Activated naive CD8-positive, alpha-beta T cell treated with anti-CD3 and anti-CD28 coated beads, Interleukin-2, amount 10 ng/mL, durations not matched to agents 7 days and 5 days (primary cell): ENCODE results near the gene GCLC. TPM values are rescaled to one million over a fixed set of nuclear protein-coding genes. Genes with fewer than 3 reads are reported as not detected.

ENCODE experiments used
- ATAC-seq: fragments of 150-1000 bp; cut with Tn5 transposase; one replicate; pipeline ENCODE4 v1.10.0; 2021; ENCODE audit warnings: low read depth, moderate library complexity
- POLR2A ChIA-PET: fragments of 350-600 bp; sonication (Branson Sonifier 250); formaldehyde crosslinking; loops from one replicate; lab custom pipeline; 2021; ENCODE audit warnings: antibody characterized with exemption; lab: Charles Lee
- DNase-seq: peaks from one replicate; pipeline ENCODE4 v3.0.0; 2021
- H3K27ac Mint-ChIP-seq: one replicate; pipeline ENCODE4 v1.8.0; 2022; ENCODE audit warnings: mild to moderate bottlenecking, mixed read lengths
- H3K27me3 Mint-ChIP-seq: one replicate; pipeline ENCODE4 v1.8.0; 2022; ENCODE audit warnings: mild to moderate bottlenecking, moderate library complexity, mixed read lengths
- H3K36me3 Mint-ChIP-seq: one replicate; pipeline ENCODE4 v1.8.0; 2021; ENCODE audit warnings: mild to moderate bottlenecking, mixed read lengths
- H3K4me1 Mint-ChIP-seq: one replicate; pipeline ENCODE4 v1.8.0; 2021; ENCODE audit warnings: mixed read lengths
- H3K4me3 Mint-ChIP-seq: one replicate; pipeline ENCODE4 v1.8.0; 2022; ENCODE audit warnings: mild to moderate bottlenecking, moderate library complexity, mixed read lengths
- H3K9me3 Mint-ChIP-seq: one replicate; pipeline ENCODE4 v1.8.0; 2021; ENCODE audit warnings: mixed read lengths
- total RNA-seq, 2 experiments: library from RNA; stranded (reverse); gene quantifications; one replicate each; pipeline ENCODE4 v1.2.3, GENCODE V29; 2021

Gene GCLC
- 10 to 100 TPM; 32.2 to 33.7 TPM for total RNA-seq

DNA sequence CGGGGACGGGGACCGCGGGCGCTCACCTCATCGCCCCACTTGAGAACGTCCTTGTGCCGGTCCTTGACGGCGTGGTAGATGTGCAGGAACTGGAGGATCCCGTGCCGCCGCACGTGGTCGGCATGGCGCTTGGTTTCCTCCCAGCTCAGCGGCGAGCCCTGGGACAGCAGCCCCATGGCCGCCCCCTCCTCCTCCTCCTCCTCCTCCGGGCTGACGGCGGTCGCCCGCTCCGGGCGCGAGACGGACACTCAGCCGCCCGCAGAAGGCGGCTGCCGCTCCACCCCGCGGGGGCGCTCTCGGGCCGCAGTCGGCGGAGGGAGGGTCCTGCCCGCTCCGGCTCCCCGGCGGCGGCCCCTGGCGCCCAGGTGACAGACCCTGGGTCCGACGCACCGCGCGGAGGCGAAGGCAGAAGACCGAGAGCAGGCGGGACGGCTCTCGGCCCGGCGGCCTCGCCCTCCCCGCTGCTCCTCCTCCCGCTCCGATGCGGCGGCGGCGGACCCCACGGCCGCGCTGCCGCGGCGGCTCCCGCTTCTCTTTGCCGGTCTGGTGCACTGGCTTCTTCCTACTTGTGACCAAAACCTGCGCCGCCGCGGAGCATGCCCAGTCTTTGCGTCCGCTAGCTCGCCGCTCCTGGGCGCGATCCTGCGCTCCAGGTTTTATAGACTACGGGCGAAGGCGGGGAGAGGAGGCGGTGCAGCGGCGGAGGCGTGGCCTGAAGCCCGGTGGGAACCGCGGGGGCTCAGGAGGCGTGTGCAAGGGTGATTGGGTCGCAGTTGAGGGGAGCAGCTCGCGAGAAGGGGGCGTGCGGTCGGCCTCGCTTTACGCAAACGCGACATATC, at the start of gene GCLC:
Gene GCLC (minus strand): TSS at position 632 of the 839 bp plus-strand sequence. CDS start 456 bp downstream, at position 176.
- peaks cover 39% of the 10 kb centered on the region for H3K4me1 Mint-ChIP-seq
- DNase-seq (peak; percentile 89), ATAC-seq (peak; percentile 66)
- no peaks in the 10 kb centered on the region for H3K9me3 Mint-ChIP-seq
- peaks cover 12% of the 10 kb centered on the region for H3K27me3 Mint-ChIP-seq
- peaks cover 5% of the 10 kb centered on the region for H3K36me3 Mint-ChIP-seq
- peak within 1 kb of the TSS; percentile 88 for H3K27ac Mint-ChIP-seq
- peak within 1 kb of the TSS; percentile 97 for H3K4me3 Mint-ChIP-seq
- POLR2A ChIA-PET = interaction anchor here (1.3 to 3.2 kb wide), 3 partner anchors 103 to 107 kb away, joined by 5 to 10 read pairs (median 8); no protein-coding TSS in a partner anchor

DNA sequence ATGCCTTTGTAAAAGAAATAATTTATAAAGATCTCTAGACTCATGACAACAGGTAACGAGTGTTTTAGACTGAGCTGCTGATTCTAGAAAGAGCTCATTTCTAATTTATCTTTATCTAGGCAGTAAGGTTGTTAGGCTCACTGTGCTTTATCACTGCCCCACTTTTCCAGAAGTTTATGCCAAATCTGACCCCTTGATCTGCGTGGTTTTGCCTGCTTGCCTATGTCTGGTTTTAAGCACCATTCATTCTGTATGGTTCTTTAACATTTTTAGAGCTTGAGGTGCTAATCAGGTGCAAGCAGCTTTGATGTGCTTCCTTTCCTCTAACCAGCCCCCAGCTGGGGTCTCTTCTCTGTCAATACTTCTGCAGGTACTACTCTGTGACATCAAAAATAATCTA, 49.7 kb upstream of the GCLC start:
- no peak overlapping the region for H3K4me3 Mint-ChIP-seq
- no peaks in the 10 kb centered on the region for H3K9me3 Mint-ChIP-seq
- POLR2A ChIA-PET = no interaction called here

DNA sequence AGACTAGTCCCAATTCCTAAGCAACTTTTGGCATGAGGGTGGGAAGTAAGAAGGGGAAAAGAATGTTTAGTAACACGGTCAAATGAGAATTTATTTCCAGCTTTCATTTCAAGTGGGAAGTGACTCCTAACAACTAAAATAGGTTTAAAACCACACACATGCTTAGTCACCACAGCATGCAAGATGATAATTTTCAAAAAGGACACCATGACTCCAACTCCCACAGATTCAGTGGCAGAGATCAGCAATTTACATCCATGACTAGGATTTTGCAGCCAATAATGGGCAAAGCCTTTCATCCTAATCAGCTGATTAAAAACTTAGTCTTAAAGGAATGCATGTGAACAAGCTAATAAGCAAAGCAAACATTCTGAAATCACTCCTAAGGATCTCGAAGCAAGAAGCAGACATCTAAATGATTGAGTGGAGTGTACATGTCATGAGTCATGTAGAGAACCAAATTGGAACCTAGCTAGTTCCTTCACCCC, 48.1 kb upstream of the GCLC start:
- Mint-ChIP-seq H3K9me3 (no peaks in the 10 kb centered on the region), H3K4me3 (no peak overlapping the region), H3K4me1 (no peaks in the 10 kb centered on the region), H3K36me3 (no peaks in the 10 kb centered on the region), H3K27ac (no peak overlapping the region), H3K27me3 (no peaks in the 10 kb centered on the region)
- POLR2A ChIA-PET = no interaction called here
- ATAC-seq (no peak), DNase-seq (no peak)

More for the DNA sequence above, 49.7 kb upstream of the GCLC start:
- no peaks in the 10 kb centered on the region for H3K4me1 Mint-ChIP-seq
- ATAC-seq = no peak
- H3K27me3 Mint-ChIP-seq = no peaks in the 10 kb centered on the region
- no peak for DNase-seq
- H3K36me3 Mint-ChIP-seq = no peaks in the 10 kb centered on the region
- H3K27ac Mint-ChIP-seq = no peak overlapping the region

DNA sequence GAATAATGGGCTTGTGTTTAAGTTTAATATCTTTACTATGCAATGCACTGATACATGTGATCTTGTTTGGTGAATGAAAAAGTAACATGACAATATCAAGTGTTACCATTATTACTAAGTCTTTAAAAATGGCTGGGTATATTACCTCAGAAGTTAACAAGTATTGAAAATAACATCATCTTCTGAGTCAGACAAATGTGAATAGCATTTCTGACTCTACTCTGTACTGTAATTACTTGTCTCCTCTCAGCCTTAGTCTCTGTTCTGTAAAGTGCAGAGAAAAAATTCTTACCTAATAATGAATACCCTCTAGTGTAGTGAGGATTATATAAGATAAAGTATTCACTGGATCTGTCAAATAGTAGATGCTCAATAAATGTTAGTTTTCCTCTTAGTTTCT, 47.0 kb upstream of the GCLC start:
- DNase-seq (no peak), ATAC-seq (no peak)
- POLR2A ChIA-PET = no interaction called here
- H3K4me1 Mint-ChIP-seq = no peaks in the 10 kb centered on the region
- H3K27me3 Mint-ChIP-seq = no peaks in the 10 kb centered on the region
- no peak overlapping the region for H3K27ac Mint-ChIP-seq
- no peak overlapping the region for H3K4me3 Mint-ChIP-seq
- no peaks in the 10 kb centered on the region for H3K9me3 Mint-ChIP-seq
- H3K36me3 Mint-ChIP-seq = no peaks in the 10 kb centered on the region

DNA sequence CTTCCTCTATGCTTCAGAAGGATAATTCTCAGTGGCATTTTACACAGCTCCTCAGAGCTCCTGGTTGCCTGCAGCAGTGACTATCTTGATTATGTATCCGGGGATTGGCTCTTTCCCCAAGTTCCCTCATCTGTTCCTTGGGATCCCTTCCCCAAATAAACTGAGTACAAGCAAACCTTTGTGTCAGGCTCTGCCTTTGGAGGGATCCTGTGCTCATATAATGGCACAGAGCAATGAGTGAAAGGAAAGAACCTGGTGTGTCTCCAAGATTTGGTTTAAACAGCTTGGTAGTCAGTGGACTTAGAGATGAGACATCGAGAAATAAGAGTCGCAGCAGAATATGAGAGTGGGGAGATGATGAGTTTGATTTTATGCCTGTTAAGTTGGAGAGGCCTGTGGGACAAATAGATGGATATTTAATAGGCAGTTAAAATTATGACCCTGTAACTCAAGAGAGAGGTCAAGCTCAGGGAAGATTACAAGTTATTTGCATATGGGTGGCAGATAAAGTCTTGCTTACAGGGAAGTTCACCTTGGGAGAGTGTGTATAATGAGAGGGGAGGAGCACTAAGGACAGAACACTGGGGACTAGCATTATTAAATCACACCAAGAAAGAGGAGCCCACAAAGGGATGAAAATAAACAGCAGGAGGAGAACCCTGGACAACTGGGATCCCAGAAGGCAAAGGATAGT, 44.1 kb upstream of the GCLC start:
- Mint-ChIP-seq H3K4me3 (no peak overlapping the region), H3K36me3 (no peaks in the 10 kb centered on the region), H3K27me3 (no peaks in the 10 kb centered on the region), H3K27ac (no peak overlapping the region), H3K9me3 (no peaks in the 10 kb centered on the region), H3K4me1 (no peaks in the 10 kb centered on the region)
- POLR2A ChIA-PET = no interaction called here
- DNase-seq (no peak), ATAC-seq (no peak)

DNA sequence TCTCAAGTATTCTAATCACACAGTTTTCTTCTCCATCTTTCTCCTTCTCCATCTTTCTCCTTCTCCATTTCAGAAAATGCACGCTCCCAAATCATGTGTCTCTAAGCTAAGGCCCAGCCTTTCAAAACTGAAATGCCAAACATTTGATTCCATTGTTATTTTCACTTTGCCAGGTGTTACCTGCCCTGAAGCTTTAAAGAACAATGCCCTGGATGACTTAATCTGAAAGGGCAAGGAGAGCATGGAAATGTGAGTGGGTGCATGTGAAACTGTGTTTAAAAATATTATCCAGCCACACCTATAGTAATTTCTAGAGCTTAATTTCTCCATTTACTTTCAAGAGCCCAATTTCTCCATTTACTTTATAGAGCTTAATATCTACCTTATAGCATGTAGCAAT, 42.4 kb upstream of the GCLC start:
- no peaks in the 10 kb centered on the region for H3K9me3 Mint-ChIP-seq
- H3K4me3 Mint-ChIP-seq = no peak overlapping the region
- ATAC-seq = no peak
- no peak for DNase-seq
- no peaks in the 10 kb centered on the region for H3K27me3 Mint-ChIP-seq
- POLR2A ChIA-PET = no interaction called here
- H3K27ac Mint-ChIP-seq = no peak overlapping the region
- H3K4me1 Mint-ChIP-seq = no peaks in the 10 kb centered on the region
- no peaks in the 10 kb centered on the region for H3K36me3 Mint-ChIP-seq

DNA sequence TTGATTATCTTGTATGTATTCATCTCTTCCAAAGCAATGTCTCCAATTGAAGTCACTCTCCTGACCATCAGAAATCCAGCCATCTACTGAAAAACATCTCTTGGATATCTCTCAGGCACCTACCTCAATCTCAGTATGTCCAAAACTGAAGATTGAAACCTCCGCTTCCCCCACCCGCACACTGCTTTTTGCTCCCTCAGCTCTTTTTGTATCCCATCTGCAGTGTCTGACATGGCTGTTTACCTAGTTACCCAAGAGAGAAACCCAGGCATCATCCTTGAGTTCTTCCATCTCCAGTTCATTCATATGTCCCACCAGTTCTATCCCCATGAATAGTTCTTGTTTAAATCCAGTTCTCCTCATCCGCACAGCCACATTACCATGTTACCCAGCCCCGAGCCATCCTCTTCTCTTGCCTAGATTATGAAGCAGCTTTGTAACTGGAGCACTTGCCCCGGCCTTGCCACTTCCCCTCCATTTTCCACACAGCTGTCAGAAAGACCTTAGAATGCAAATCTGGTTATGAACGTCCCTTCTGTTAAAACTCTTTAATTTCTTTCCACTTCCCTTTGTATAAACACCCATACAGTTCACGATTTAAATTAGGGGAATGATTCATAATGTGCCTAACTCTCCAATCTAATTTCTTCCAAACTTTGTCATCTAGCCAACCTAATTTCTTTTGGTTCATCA, 40.5 kb upstream of the GCLC start:
- no peaks in the 10 kb centered on the region for H3K9me3 Mint-ChIP-seq
- no peak overlapping the region for H3K4me3 Mint-ChIP-seq
- ATAC-seq = no peak
- POLR2A ChIA-PET = no interaction called here
- no peaks in the 10 kb centered on the region for H3K4me1 Mint-ChIP-seq
- H3K27me3 Mint-ChIP-seq = peaks cover 2% of the 10 kb centered on the region
- H3K36me3 Mint-ChIP-seq = no peaks in the 10 kb centered on the region
- no peak overlapping the region for H3K27ac Mint-ChIP-seq
- no peak for DNase-seq

DNA sequence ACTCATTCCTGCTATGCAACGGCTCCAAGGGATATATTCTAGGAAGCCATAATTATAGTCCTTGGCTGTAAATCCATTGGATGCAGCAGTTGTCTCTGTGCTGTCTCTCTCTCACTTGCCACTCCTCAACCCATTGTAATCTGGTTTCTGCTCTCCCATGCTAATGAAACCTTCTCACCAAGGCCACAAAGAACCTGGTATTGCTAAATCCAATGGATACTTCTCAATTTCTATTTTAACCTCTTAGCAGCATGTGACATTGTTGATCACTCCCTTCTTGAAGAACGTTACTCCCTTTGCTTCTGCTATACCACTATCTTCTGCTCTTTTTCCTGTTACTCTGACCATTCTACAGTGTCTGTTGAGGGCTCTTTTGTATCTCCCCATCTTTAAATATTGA, 39.8 kb upstream of the GCLC start:
- POLR2A ChIA-PET = no interaction called here
- Mint-ChIP-seq H3K36me3 (no peaks in the 10 kb centered on the region), H3K9me3 (no peaks in the 10 kb centered on the region), H3K4me3 (no peak overlapping the region), H3K4me1 (no peaks in the 10 kb centered on the region), H3K27me3 (peaks cover 5% of the 10 kb centered on the region), H3K27ac (no peak overlapping the region)
- no peak for ATAC-seq
- no peak for DNase-seq

DNA sequence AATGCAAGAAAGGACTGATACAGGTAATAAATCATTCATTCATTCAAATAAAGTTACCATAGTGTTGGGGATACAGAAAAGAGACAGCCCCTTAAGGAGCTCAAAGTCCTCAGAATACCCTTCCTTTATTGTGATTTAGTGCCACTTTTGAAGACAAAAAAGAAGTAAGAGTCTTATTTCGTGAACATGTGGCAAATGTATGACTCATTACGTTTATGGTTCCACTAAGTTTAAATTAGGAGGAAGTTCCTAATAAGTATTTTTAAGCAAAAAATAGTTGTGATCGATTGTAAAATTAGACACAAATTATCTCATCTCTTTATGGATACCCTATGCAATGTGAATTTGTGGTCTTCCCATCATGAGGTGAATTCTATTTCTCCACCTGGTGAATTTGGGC, 38.5 kb upstream of the GCLC start:
- no peaks in the 10 kb centered on the region for H3K9me3 Mint-ChIP-seq
- no peak overlapping the region for H3K4me3 Mint-ChIP-seq
- POLR2A ChIA-PET = no interaction called here
- H3K27ac Mint-ChIP-seq = no peak overlapping the region
- no peaks in the 10 kb centered on the region for H3K36me3 Mint-ChIP-seq
- peaks cover 5% of the 10 kb centered on the region for H3K27me3 Mint-ChIP-seq
- no peaks in the 10 kb centered on the region for H3K4me1 Mint-ChIP-seq
- DNase-seq (no peak), ATAC-seq (no peak)

DNA sequence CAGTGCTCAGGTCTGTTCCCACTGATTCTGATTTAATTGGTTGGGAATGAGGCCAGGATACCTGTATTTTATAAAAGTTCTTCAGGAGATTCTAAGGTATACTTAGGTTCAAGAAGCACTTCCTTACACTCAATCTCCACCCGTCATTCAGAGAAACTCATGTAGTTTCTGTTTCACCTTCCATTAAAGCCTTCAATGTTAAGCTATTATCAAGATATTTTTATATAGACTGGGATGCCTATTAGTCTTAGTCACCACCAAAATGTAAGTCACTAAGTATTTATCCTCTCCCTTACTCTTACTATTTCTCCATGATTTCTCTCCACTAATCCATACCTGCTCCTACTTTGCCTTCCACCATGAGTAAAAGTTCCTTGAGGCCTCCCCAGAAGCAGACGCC, 38.1 kb upstream of the GCLC start:
- no peak for DNase-seq
- no peak for ATAC-seq
- peaks cover 5% of the 10 kb centered on the region for H3K27me3 Mint-ChIP-seq
- no peak overlapping the region for H3K4me3 Mint-ChIP-seq
- no peaks in the 10 kb centered on the region for H3K36me3 Mint-ChIP-seq
- POLR2A ChIA-PET = no interaction called here
- H3K27ac Mint-ChIP-seq = no peak overlapping the region
- no peaks in the 10 kb centered on the region for H3K4me1 Mint-ChIP-seq
- H3K9me3 Mint-ChIP-seq = no peaks in the 10 kb centered on the region

DNA sequence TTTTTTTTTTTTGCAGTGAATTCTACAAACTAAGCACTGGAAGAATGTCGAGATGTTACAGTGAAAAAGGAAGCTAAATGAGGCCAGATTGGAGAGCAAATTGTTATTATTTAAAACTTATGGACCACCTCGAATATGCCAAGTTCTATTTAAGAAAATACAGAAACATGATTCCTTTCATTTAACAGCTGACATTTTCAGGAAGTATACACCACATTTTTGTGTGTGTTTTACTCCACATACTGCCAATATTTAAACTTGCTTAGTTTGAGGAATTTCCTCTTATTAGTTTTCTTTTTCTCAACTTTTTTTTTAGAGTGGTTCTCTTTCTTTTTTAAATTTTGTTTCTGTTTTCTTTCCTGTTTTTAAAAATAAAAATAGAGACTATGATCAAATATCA, 37.0 kb upstream of the GCLC start:
- H3K27me3 Mint-ChIP-seq = peaks cover 5% of the 10 kb centered on the region
- no peaks in the 10 kb centered on the region for H3K4me1 Mint-ChIP-seq
- POLR2A ChIA-PET = no interaction called here
- H3K4me3 Mint-ChIP-seq = no peak overlapping the region
- no peak overlapping the region for H3K27ac Mint-ChIP-seq
- H3K9me3 Mint-ChIP-seq = no peaks in the 10 kb centered on the region
- H3K36me3 Mint-ChIP-seq = no peaks in the 10 kb centered on the region
- DNase-seq (no peak), ATAC-seq (no peak)

DNA sequence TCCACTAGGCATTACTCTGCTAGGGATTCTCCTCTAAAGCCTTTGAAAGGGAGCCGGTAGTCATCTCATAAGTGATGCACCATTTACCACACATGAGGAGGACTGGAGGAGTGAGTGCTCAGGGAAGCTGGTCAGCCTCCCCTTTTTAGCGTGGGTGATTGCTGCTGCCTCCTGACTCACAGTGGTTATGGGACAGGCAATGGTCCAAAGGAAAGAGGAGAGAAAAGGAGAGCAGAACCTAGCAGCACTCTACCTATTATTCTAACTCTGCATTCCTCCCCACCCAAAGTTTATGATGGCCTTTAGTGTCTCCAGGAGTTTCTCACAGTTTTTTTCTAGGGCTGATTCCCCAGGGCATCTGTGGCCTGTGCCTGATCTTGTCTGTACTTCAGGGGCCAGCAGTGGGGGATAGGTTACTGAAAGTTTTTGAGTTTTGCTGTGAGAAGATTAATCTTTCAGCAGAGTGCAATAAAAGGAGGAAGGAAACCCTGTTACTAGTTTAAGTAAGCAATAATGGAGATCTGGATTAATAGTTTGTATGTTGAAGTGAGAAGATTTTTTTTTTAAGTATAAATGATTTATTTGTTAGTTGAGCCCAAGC, 36.4 kb upstream of the GCLC start:
- DNase-seq (no peak), ATAC-seq (no peak)
- POLR2A ChIA-PET = no interaction called here
- Mint-ChIP-seq H3K27me3 (peaks cover 5% of the 10 kb centered on the region), H3K4me1 (no peaks in the 10 kb centered on the region), H3K9me3 (no peaks in the 10 kb centered on the region), H3K4me3 (no peak overlapping the region), H3K27ac (no peak overlapping the region), H3K36me3 (no peaks in the 10 kb centered on the region)

DNA sequence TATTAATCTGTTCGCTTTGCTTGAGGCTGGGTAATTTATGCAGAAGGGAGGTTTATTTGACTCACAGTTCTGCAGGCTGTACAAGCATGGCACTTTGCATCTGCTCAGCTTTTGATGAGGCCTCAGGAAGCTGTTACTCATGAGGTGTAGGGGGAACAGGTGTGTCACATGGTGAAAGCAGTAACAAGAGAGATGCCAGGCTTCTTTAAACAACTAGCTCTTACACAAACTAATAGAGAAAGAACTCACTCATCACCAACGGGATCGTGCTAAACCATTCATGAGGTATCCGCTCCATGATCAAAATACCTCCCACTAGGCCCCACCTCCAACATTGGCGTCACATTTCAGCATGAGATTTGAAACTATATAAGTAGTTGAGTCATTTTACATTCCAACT, 34.4 kb upstream of the GCLC start:
- Mint-ChIP-seq H3K36me3 (no peaks in the 10 kb centered on the region), H3K4me1 (no peaks in the 10 kb centered on the region), H3K4me3 (no peak overlapping the region), H3K9me3 (no peaks in the 10 kb centered on the region), H3K27me3 (peaks cover 5% of the 10 kb centered on the region), H3K27ac (no peak overlapping the region)
- no peak for DNase-seq
- POLR2A ChIA-PET = no interaction called here
- no peak for ATAC-seq
